Measurements from ENCODE around the gene NME4. TPM values are rescaled to one million over a fixed set of nuclear protein-coding genes. Genes with fewer than 3 reads are reported as not detected.

NME4 gene
- total RNA-seq, 1 experiment from 2014 or later = 88.2 TPM

DNA sequence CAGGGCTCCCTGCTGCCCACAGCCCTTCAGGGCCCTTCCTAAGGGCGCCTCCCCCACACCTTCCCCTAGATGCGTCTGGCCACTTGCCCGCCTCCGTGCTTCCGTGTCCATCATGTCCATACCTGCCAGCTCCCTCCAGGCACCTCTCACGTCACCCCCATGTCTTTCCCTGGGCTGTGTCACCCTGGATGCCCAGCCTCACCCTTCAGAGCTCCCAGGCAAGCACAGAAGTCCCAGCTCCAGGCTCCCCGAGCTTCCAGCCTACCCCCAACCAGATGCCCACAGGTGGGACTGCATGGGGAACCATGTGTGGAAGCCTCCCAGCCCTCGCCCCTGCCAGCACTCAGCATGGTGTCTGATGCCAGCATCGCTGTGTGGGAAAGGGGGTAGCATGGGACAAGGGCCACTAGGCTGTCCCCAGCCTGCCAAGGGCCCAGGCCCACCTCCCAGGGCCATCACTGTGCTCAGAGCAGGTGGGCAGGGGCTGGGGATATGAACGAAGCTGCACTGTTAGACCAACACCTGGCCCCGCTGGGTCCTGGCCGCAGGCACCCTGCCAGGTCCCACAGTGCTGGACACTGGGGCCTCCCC lies 42.6 kb upstream of the NME4 start:
- Mint-ChIP-seq H3K27me3 (ENCODE audit: unreplicated experiment) (no peaks in the 10 kb centered on the region), H3K4me3 (ENCODE audit: low read depth, unreplicated experiment) (peak overlapping the region; percentile 71)
- no TSS peak for BruUV-seq (replicated peaks)

DNA sequence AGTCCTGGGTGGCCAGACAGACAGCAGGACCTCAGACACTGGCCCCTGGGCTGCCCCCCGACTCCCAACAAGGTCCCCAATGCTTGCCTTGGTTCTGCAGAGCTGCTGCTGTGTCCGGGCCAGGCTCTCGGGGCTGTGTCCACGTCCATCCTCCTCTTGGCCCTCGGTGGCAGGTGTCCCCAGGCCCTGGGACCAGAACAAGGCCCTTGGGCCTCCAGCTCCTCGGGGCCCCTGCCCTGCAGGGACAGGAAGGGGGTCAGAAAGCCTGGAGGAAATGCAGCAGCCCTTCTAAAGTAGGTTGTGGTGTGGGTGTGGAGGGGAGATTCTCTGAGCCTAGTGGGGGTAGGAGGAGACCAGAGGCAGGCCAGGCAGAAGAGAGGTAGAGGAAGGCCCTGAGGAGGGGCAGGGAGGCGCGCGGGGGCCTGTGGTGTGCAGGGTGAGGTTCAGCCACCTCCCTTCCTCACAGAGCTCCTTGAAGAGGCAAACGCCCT lies 42.0 kb upstream of the NME4 start:
- CTCF ChIA-PET = interaction anchor here (0.5 kb wide), 1 partner anchor 18 kb away, joined by 5 read pairs; no protein-coding TSS in a partner anchor
- BruUV-seq (replicated peaks) = no TSS peak
- intact Hi-C loops (cut with micrococcal nuclease; ENCODE audit: unreplicated experiment) = no loop called here
- Mint-ChIP-seq H3K27me3 (ENCODE audit: unreplicated experiment) (no peaks in the 10 kb centered on the region), H3K4me3 (ENCODE audit: low read depth, unreplicated experiment) (no peak overlapping the region), H3K9me3 (ENCODE audit: low read depth, unreplicated experiment) (no peaks in the 10 kb centered on the region), H3K36me3 (ENCODE audit: insufficient read depth, unreplicated experiment) (peaks cover 27% of the 10 kb centered on the region), H3K27ac (ENCODE audit: unreplicated experiment) (no peak overlapping the region), H3K4me1 (ENCODE audit: low read depth, unreplicated experiment) (peaks cover 9% of the 10 kb centered on the region)
- no peak for DNase-seq
- TF ChIP-seq CTCF (IDR thresholded peaks at IDR 0.05; ENCODE audit: unreplicated experiment) = no peak

More for the DNA sequence above, 42.6 kb upstream of the NME4 start:
- H3K9me3 Mint-ChIP-seq (ENCODE audit: low read depth, unreplicated experiment) = no peaks in the 10 kb centered on the region
- H3K27ac Mint-ChIP-seq (ENCODE audit: unreplicated experiment) = no peak overlapping the region
- peaks cover 12% of the 10 kb centered on the region for H3K4me1 Mint-ChIP-seq (ENCODE audit: low read depth, unreplicated experiment)
- CTCF ChIA-PET = no interaction called here
- DNase-seq = no peak
- peaks cover 27% of the 10 kb centered on the region for H3K36me3 Mint-ChIP-seq (ENCODE audit: insufficient read depth, unreplicated experiment)
- intact Hi-C loops (cut with micrococcal nuclease; ENCODE audit: unreplicated experiment) = no loop called here
- TF ChIP-seq CTCF (IDR thresholded peaks at IDR 0.05; ENCODE audit: unreplicated experiment) = no peak

GRCh38 chr16:356741-357140 lies 40.3 kb upstream of the NME4 start:
- no TSS peak for BruUV-seq (replicated peaks)
- Mint-ChIP-seq H3K27ac (ENCODE audit: unreplicated experiment) (no peak overlapping the region), H3K27me3 (ENCODE audit: unreplicated experiment) (no peaks in the 10 kb centered on the region), H3K4me1 (ENCODE audit: low read depth, unreplicated experiment) (no peaks in the 10 kb centered on the region), H3K36me3 (ENCODE audit: insufficient read depth, unreplicated experiment) (peaks cover 10% of the 10 kb centered on the region), H3K4me3 (ENCODE audit: low read depth, unreplicated experiment) (no peak overlapping the region), H3K9me3 (ENCODE audit: low read depth, unreplicated experiment) (no peaks in the 10 kb centered on the region)
- intact Hi-C loops (cut with micrococcal nuclease; ENCODE audit: unreplicated experiment) = no loop called here
- DNase-seq = no peak
- CTCF ChIA-PET = no interaction called here
- TF ChIP-seq CTCF (IDR thresholded peaks at IDR 0.05; ENCODE audit: unreplicated experiment) = no peak

DNA sequence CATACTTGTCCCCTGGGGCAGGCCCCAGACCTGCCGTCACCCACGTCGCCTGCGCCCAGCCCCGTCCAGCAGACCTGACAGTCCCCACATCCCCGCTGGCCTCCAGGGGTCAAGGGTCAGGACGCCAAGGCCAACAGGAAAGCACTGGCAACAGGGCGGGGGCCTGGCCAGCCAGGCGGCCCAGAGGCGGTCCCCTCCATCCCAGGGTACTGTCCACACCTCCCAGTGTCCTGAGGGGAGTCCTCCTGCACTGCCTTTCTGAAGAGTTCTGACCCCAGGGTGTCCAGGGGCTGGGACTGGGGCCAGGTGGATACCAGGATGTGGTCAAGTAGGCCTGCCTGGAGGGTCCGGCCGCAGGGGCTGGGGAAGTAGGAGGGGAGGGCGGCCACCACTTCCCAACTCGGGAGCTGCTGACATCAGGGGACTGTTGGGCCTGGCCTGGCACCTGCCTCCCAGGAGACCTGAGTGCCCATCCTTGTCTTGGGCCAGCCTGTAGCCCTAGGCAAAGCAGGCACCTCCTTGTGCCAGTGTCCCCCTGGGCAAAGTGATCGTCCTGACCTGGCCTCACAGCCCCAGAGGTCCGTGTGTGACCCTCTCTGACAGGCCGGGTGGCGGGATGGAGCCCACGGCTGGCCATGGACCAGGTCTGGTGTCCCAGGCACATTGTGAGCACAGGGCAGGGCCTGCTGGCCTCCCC lies 37.8 kb upstream of the NME4 start:
- CTCF ChIA-PET = no interaction called here
- Mint-ChIP-seq H3K4me1 (ENCODE audit: low read depth, unreplicated experiment) (no peaks in the 10 kb centered on the region), H3K4me3 (ENCODE audit: low read depth, unreplicated experiment) (no peak overlapping the region), H3K9me3 (ENCODE audit: low read depth, unreplicated experiment) (no peaks in the 10 kb centered on the region), H3K36me3 (ENCODE audit: insufficient read depth, unreplicated experiment) (peaks cover 14% of the 10 kb centered on the region), H3K27ac (ENCODE audit: unreplicated experiment) (no peak overlapping the region), H3K27me3 (ENCODE audit: unreplicated experiment) (peaks cover 18% of the 10 kb centered on the region)
- no TSS peak for BruUV-seq (replicated peaks)
- intact Hi-C loops (cut with micrococcal nuclease; ENCODE audit: unreplicated experiment) = no loop called here
- no peak for TF ChIP-seq CTCF (IDR thresholded peaks at IDR 0.05; ENCODE audit: unreplicated experiment)
- no peak for DNase-seq
